Activated CD8-positive, alpha-beta memory T cell treated with anti-CD3 and anti-CD28 coated beads for 1 hour (primary cell): ENCODE results near the gene OSBPL10.

Experiments
- DNase-seq, 2 donors: peaks; one replicate each; pipeline ENCODE4 v3.0.0-alpha.2; 2020; ENCODE audit warnings: low read depth in 1 of 2; ENCODE audit errors: extremely low read depth in 1 of 2

Gene OSBPL10

DNA sequence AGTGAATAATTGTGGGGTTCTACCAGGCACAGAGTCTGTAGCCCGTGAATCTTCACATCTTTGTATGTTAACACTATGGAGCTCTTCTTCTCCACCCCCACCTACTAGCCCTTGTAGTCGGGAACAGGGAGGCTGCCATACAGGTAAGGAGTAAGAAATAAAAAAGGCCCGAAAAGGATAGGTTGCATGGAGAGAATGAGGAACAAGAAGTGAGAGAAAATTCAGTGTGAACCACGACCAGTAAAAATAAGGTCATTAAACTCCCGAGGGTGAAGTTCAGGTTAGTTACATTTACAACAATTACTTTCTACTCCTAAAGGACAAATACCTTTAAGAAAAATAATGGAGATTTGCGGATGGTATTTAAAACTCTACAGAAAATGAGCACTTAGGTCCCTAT lies 53.3 kb downstream of the OSBPL10 start:
- DNase-seq = no peak

DNA sequence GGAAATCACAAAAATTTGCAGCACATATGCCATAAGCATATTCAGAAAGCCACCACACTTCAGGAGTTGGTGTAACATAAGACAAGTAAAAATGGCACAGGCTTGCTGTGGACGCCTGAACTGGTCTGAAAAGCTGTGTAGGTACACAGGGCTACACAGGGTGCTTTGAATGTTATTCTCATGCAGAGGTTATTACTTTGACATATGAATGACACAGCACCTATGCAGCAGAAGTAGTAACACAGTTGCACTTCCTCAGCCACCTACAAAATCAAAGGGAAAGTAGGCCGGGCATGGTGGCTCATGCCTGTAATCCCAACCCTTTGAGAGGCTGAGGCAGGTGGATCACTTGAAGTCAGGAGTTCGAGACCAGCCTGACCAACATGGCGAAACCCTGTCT lies 54.5 kb downstream of the OSBPL10 start:
- no peak for DNase-seq

DNA sequence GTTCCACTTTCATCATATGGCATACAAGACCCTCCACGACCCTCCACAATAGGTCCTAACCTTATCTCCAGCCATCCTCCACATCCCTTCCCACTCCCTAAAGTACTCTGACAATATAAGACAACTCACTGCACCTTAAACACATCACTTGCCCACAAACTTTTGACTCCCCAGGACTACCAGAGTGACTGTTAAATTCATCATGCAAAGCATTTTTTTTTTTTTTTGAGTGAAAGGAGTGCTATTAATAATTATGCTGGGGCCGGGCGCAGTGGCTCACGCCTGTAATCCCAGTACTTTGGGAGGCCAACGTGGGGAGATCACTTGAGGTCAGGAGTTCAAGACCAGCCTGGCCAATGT lies 55.8 kb downstream of the OSBPL10 start:
- no peak for DNase-seq

DNA sequence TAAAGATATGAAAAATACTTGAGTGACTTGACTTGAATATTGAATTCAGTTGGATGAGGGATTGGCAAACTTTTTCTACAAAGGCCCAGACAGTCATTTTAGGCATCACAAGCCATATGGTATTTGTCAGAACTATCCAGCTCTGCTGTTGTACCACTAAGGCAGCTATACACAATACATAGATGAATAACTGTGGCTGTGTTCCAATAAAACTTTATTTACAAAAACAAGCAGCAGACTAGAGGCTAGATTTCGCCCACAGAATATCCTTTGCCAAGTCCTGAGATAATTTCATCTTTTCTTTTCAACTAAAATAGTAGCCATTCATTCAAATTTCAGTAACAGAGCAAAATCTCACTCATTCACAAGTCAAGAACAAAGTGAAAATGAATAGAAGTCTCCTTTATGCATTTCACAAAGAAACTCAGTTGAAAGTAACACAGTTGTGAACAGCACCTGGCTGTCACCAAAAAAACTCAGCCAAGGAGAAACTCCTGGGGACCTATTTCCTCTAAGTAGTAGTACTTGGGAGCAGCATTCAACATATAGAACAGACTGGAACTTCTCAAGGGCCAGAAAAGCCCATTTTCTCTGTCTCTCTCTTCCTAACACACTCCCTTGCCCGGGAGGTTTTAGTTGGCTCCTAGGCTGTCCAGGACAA lies 56.3 kb downstream of the OSBPL10 start:
- DNase-seq = no peak

DNA sequence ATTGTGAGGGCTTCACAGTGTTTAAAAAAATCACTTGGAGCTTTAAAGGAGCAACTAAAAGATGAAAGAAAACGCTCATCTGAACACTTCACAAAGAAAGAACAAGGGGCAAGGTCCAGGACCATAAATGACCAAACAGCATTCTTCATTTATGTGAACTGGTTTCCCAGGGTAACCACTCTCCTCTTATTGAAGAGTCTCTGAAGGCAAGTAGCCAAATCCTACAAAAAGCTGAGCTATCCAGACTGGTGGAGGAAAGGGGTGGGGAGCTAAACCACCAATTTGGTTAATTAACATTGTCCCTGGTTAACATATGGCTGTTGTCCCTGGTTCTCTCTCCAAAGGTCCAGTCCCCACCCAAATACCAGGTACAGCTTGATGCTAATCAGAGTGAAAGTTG lies 58.1 kb downstream of the OSBPL10 start:
- DNase-seq = no peak

DNA sequence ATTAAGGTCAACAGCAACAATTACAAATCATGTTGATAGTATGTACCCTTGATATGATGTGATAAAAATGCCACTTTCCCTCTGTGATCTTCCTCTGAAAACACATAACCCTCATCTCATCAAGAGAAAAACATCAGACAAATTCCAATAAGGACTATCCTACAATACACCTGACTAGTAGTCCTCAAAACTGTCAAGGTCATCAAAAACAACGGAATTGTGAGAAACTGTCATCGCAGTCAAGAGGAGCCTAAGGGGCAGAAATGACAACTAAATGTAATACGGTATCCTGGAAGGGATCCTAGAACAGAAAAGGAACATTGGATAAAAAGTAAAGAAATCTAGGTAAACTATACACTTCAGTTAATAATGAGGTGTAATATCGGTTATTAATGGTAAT lies 59.2 kb downstream of the OSBPL10 start:
- DNase-seq = no peak

DNA sequence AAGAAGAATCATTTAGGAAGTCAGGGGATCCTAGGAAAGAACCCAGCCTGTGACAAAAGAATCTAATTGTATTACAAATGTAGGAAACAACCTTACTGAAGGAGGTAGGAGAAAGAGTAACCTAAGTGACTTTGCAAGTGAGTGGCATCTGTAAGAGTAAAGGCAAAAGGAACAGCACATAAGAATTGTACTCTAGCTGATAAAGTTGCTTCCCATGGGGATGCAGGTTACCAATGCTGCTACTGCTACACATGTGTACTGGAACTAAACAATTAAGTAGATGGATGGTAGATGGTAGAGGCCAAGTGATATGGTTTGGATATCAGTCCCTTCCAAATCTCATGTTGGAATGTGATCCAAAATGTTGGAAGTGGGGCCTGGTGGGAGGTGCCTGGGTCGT lies 60.8 kb downstream of the OSBPL10 start:
- DNase-seq = no peak

DNA sequence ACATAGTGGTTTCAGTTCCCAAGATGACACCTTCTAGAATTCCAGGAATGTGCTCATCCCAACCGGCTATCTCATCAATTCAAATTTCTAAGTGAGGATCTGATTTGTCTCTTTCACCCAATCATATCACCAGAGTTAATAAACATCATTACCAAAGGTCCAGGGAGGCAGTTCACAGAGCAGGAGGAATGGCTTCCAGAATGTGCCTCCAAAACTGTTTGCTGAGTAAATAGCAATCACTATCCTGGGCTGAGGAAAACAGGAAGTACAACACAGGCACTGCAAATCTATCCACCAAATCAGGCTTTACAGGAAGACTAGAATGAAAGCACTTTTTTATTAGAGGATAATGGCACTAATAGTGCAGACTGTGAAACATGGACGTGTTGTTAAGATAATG lies 61.5 kb downstream of the OSBPL10 start:
- no peak for DNase-seq

DNA sequence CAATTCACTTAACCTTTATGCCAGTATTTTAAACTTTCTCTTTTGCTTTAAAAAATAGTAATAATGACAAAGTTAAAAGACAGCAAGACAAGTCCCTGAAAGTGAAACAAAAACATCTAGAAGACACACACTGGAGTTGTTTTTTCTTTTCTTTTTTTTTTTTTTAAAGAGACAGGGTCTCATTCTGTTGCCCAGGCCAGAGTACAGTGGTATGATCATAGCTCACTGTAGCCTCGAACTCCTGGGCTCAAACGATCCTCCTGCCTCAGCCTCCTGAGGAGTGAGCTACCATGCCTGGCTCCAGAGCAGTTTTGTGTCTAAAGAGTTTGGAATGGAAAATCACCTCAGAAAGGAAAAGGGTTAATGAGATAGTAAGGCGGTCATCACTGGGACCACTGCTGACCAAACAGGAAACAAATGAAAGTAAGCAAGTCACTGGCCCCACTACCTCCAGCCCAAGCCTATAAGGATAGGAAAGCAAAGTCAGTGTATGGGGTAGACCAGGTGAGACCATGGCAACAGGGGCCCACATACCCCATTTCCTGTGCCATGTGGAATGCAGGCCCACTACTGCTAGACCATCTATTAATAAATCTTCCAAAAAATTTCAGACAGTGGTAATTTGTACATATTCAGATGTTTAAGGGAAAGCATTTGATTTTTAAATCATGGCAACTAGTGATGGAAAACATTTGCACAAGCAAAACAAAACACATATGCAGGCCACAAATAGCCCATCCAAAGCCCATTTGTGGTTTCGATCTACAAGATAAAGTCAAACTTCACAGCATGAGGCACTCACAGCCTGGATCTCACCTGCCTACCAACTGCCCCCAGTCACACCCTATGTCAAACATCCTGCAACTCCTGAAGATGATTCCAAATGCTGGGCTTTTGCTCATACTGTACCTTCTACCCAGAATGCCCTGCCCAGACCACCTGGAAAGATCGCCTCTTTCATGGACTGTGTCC lies 62.6 kb downstream of the OSBPL10 start:
- no peak for DNase-seq

DNA sequence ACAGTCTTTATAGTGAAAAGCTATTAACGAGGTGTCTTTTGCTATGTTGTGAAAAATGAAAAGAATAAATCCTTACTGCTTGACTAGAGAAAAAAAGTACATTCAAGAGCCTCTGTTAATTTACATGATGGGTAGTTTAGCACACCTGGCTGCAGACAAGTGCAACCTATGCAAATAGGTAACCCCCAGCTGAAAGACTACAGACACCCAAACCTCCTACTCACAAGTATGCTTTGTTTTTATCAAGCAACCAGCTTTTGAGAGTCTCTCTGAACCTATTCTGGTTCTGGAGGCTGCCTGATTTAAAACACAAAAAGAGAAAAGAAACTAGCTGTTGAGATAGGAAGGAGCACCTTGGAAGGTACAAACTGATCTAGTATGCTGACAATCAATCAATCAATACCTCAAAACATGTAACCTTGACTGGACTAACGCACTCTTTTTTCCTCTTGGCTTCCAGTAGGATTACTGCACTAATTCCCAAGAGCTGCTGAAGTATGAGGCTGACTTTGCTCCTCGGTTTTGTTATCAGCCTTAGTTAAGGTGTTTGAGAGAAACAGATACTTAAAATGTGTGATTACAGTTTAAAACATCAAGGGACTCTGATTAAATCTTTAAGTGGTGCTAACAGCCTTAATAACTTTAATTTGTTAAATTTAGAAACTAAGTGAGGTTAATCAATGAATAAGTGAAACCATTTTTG lies 63.6 kb downstream of the OSBPL10 start:
- DNase-seq = no peak

DNA sequence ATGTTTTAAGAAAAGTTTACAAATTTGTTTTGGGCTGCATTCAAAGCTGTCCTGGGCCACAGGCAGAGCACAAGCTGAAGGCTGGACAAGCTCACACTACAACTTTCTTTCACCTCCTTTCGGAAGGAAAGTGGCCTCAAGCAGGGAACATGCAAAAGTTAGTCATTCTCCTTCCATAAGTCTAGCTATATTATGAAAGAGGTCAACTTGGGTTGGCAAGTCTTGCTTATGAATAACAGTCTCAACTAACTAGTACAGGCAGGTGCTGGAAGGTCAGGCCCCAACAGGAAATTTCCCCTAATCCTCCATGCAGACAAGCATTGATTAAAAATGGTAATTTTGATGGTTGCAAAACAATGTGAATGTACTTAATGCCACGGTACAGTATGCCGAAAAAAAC lies 69.4 kb downstream of the OSBPL10 start:
- no peak for DNase-seq

DNA sequence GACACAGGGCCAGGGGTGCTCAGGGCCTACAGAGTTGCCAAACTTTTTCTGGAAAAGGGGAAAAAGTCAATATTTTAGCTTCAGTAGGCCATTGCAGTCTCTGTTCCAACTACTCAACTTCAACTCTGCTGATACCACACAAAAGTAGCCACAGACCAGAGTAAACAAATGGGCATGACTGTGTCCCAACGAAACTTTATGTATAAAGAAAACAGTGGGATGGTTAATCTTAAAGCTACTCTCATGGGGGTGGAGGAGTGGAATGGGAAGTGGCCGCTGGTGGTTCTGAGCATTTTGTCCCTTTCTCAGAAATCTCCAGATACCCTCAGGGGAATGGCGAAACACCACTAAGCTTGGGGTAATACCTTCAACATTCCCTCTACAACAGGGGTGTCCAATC lies 69.9 kb downstream of the OSBPL10 start:
- no peak for DNase-seq

DNA sequence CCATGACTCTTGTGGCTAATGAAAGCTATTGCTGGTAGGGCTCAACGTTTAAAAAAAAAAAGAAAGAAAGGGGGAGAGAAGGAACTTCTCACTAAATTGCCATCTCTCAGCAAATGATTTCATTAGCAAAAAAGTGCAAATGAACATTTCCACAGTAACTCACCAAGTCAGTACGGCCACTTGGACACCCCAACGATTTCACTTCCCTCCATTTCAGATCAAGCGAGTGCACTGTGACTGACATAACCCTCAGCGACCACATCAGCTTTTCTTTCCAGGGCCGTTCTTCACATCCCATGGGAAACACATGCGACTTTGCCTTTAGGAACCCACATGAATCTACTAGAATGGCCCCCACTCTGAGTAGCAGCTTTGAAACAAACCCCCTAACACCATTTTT lies 71.6 kb downstream of the OSBPL10 start:
- no peak for DNase-seq

DNA sequence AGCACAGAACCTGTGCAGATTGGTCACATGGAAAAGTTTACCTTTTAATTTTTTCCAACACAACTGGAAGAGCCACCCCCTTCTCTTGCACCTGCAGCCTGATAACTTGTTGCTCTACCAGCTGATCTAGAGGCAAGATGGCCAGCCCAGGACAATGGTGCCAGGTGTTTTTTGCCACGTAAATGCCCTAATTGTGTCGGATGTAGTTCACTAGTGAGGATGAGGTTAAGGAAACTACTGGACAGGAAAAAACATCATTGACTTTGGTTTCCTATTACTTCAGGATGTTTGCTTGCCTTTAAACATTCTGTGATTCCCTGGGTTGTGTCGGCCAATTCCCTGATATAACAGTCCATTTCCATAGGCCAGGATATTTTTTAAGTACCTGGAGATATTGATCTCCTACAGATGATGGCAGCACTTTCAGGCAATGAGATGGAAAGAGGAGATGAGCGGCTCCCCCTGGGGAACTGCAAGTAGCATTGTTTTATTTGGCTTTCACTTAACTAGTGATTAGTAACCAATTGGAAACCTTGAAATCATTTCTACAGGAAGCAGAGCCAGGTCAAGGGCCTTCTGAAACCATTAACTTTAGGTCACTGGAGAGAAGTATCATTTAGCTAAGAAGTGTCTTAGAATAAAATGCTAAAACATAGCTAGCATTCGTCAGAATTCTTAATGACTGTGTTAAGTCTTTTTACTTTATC lies 72.5 kb downstream of the OSBPL10 start:
- DNase-seq = no peak

DNA sequence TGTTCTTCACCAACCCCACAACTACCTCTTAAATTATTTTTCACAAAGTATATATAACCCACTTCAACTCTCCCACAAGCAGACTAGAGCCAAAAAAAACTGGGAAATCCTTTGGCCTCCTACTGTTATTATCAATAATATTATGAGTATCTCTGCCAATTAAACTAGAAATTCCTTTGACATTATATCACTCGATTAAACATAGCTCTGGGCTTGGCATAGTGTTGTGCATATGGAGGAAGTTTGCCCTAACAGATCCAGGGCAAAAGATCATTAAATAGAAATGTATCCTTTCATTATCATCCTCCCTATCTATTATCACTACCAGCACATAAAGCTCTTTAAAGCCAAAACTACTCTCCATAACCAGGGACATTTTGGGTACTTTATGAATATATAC lies 74.9 kb downstream of the OSBPL10 start:
- no peak for DNase-seq

DNA sequence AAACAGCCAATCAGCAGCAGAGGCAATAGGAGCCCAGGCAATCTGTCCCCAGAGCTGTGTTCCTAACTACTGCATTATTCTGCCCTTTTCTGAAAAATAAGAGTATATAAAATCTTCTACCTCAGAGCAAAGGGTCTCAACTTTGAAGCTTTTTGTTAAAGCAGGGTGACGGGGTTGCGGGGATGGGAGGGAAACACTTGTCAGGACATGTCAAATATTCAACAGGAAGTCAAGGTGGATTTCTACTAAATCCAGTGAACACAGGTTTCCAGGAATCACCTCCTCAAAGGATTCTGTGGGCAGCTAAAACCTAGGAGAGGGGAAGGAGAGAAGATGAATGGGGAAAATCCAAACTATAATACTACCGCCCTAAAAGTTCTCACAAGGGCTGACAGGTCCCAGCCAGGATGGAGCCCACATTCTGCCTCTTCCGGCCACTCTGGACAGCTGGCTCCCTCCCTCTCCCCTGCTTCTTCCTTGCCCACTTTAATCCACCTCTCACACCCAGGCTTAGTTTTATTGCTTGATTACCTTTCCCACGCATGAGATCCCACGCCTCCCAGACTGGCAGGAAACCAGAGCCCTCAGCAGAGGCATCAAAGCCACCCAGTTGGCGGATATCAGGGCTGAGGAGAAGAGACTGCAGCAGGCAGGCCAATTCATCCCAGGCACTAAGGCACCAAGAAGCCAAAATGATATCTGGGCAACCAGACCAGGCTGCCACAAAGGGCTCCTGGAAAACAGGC lies 77.2 kb downstream of the OSBPL10 start:
- no peak for DNase-seq

DNA sequence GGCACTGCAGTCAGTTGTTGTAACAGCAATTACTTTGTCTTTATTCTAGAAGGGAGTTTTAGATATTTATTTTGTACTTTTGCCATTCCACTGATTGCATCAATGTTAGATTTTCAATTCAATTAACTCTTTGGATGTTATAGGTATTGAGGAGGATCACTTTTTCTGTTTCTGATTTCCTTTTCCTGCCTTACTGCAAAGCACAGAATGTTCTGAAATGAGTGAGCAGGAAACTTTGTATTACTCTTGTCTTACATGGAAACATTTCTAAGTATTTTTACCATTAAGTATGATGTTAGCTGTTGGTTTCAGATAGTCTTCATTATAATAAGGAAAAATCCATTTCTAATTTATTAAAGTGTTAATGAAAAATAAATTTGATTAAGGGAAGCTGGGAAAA lies 80.5 kb downstream of the OSBPL10 start:
- no peak for DNase-seq

DNA sequence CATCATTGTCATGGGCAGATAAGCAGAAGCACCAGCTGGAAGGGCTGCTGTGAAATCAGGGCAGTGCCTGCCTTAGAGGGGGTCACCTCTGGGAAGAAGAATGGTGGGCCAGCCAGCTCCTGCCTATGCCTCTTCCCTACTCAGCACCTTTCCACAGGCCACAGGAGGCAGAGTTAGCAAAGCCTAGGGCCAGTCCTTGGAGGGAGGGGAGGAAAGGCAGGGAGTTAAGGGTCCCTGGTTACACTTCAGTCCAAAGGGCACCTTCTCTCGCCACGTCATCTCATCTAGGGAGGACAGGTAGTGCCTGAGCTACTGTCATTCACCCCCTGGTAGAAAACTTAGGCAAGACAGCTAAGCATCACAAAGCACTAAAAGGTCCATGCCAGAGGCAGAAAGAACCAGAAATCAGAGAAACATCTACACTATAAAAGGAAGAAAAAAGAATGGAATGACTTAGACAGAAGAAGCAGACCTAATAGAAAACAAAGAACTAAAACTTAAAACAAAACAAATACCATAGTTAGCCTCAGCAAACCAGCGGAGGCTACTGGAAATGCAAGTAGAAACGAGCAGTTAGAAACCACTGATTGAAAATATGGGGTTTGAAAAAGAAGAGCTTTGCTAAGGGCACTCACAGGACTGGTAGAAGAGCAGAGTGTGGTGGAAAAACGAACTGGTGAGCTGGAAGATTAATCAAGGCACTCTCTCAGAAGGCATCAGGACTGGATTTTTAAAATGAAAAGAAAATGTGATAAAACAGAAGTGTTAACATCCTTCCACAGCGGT lies 84.2 kb downstream of the OSBPL10 start:
- DNase-seq = no peak

DNA sequence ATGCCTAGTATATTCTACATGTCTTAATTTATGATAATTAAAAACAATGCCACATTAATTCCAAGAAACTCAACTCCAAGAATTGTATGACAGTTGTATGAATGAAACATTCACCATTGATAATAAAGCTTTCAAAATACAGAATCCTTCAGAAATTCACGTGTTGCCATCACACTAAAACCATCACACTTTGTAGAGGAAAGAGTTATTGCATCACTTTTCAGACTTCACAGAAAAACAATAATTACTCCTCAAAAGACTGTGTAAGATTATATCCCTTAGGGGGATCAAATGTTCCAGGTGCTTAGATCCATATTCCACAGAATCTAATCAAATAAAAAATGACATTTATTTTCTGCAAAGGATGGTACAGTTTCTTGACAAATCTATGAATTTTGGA lies 85.0 kb downstream of the OSBPL10 start:
- no peak for DNase-seq

DNA sequence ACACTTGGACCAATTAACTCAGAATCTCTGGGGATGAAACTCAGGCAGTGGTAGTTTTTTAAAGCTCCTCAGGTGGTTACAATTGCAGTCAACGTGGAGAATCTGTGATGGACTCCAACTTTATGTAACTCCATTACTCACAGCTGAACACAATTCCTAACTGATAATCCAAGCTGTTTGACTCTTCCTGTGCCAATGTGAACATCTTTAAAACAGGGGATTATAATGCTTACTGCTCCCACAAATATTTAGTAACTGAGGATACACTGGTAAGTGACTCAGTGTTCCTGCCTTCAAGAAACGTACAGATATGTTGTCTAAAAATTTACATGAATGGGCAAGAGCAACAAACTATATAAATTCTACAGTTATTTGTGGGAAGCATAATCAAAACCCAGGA lies 85.6 kb downstream of the OSBPL10 start:
- no peak for DNase-seq
